SW 1271 (cell line): ENCODE measurements around the gene FTCD.

Experiments
- DNase-seq, 2 experiments: peaks; one replicate each; lab custom pipeline; 2025; lab: John Stamatoyannopoulos, UW

FTCD gene

GRCh38 chr21:46124083-46124925 lies 31.1 kb downstream of the FTCD start:
- no peak for DNase-seq

GRCh38 chr21:46122758-46123683 lies 32.4 kb downstream of the FTCD start:
- DNase-seq: no peak

- no peak for DNase-seq
Measured at GRCh38 chr21:46122237-46122671, 33.1 kb downstream of the FTCD start.

DNA sequence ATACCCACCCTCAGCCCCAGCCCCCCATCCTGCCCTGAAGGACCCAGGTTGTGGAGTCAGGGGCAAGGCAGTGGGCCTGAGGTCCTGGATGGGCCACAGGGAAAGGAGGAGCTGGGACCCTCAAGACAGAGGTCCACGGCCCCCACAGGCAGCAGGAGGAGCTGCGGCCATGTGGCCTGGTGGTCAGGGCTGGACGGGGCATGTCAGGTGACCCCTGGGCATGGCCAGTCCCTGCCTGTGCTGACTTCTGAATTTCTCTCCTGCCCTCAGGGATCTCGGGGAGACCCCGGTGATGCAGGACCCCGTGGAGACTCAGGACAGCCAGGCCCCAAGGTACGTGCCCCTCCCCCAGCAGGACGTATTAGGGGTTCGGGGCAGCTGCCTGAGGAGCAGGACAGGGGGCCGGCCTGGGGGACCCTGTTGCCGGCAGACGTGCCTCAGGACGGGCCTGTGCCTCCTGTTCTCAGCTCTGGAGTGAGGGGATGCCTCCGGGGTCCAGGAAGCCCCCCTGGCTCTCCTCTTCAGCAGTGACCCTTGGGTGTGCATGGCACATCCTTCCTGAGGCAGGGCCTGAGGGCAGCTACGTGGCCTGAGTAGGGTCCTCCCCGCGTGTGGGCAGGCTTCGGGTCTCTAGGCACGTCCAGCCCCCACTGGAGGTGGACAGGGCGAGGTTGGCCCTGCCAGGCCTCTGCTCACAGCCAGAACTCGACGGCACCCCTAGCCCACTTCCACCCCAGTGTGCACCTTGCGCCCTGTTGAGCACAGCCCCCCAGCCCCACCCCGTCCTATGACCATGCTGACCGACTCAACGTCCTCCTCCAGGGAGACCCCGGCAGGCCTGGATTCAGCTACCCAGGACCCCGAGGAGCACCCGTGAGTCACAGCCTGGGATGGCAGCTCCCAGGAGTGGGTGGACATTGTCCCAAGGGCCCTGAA lies 33.8 kb downstream of the FTCD start:
- no peak for DNase-seq

- no peak for DNase-seq
Measured at GRCh38 chr21:46120301-46121285, 34.8 kb downstream of the FTCD start.

- no peak for DNase-seq
Measured at GRCh38 chr21:46119637-46120271, 35.6 kb downstream of the FTCD start.

DNA sequence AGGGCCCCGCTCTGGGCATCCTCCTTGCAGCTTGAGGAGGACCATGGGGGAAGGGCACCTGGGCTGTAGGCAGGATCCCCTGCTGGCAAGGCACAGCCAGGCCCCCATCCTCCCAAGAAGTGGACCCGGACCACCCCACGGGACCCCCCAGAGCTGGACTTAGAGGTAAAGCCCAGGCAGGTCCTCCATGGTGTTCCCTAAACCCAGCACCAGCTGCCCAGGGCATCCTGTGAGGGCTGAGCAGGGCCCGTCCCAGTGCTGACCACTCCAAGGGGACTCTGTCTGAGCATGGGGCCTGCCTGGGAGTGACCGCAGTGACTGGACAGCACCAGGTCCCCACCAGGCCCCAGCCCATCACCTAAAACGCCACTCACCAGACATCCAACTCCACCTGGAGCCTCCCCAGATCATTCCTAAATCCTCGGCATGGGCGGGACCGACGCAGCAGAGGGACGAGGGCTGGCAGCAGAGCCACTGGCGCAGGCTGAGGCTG lies 36.2 kb downstream of the FTCD start:
- DNase-seq: no peak

- DNase-seq: no peak
Measured at GRCh38 chr21:46118316-46119143, 36.8 kb downstream of the FTCD start.

- no peak for DNase-seq
Measured at GRCh38 chr21:46117586-46118315, 37.6 kb downstream of the FTCD start.

- DNase-seq: no peak
Measured at GRCh38 chr21:46116776-46117585, 38.4 kb downstream of the FTCD start.

- DNase-seq: no peak
Measured at GRCh38 chr21:46116189-46116775, 39.1 kb downstream of the FTCD start.

DNA sequence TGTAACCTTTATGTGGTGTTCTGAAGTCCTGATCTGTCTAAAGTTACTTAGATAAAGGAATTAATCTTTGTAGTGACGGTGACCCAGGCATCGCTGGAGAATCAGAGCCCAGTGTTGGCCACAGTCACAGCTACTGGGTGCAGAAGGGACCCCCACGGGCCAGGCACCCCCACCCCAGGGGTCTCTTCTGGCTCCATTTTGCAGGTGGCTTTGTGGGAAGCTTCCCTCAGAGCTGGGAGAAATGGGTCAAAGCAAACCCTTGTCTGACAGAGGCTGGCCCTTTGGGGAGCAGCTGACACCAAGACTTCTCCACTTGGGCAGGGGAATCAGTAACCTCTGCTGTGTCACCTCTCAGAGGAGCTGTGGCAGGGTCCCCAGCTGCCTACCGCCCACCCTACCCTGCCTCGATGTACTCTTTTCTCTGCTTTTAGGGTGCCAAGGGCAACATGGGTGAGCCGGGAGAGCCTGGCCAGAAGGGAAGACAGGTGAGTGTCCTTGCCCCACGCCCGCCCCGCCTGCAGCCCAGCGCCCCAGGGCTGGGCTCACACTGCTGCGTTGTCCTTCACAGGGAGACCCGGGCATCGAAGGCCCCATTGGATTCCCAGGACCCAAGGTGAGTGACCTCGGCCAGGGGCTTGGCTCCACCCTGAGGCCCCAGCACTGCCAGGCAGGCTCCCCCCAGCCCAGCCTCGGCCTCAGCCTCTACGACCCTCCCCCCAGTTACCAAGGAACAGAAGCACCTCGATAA lies 39.8 kb downstream of the FTCD start:
- DNase-seq: no peak

DNA sequence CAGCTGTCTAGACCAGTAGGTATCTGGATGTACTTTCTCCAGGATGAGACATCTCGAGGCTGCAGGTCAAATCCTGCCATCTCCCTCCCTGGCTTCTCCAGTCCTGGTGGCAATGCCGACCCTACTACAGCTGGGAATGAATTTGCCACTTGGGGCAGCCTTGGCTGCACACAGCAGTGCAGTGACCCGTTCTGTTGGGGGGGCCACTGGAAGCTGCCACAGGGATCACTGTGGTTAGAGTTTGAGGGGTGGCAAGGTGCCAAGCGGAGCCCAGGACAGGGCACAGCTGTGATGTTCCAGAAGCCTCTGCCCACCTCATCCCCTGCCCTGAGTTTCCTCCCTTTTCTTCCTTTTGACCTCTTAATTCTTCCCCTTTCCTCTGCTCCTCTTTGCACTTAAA lies 40.4 kb downstream of the FTCD start:
- DNase-seq: no peak

- DNase-seq: no peak
Measured at GRCh38 chr21:46113497-46114176, 41.7 kb downstream of the FTCD start.

DNA sequence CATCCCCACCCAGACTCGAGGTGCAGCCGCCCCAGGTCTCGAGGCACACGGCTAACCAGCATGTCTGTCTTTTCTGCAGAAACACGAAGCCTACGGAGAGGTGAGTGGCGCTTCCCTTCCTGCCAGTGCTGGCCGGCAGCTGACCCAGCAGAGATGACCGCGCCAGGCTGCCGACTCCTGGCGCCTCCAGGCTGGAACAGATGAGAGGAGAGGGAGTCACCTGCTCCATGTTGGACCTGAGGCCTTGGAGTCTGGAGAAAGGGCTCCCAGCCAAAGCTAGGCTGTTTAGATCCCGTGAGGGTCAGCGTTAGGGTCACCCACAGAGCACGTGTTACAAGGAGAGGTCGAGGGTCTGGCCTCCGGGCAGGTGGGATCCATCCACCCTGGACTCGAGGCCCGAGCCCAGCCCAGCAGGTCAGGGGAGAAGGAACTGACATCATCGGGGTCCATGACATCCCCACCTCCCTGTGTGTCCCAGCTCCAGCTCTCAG lies 42.6 kb downstream of the FTCD start:
- no peak for DNase-seq
